Measurements from ENCODE around the gene FGF14. TPM values are rescaled to one million over a fixed set of nuclear protein-coding genes. Genes with fewer than 3 reads are reported as not detected.

FGF14 gene
- total RNA-seq, 1 donor from 2014 or later: not detected

- CTCF ChIA-PET: no interaction called here
- POLR2A ChIA-PET: no interaction called here
- no peak for TF ChIP-seq CTCF (IDR thresholded peaks at IDR 0.05)
- H3K27ac Mint-ChIP-seq: no peak overlapping the region
- H3K27me3 Mint-ChIP-seq: no peaks in the 10 kb centered on the region
- no peaks in the 10 kb centered on the region for H3K4me1 Mint-ChIP-seq
- no peak for ATAC-seq (ENCODE audit: low read depth)
- intact Hi-C loops (cut with micrococcal nuclease): no loop called here
- H3K9me3 Mint-ChIP-seq: no peaks in the 10 kb centered on the region
- no peak overlapping the region for H3K4me3 Mint-ChIP-seq
- no peaks in the 10 kb centered on the region for H3K36me3 Mint-ChIP-seq (ENCODE audit: low read depth)
- DNase-seq: no peak
Observed at GRCh38 chr13:101714195-101714594, 687.7 kb downstream of the FGF14 start.

GRCh38 chr13:101712026-101712348 lies 689.9 kb downstream of the FGF14 start:
- DNase-seq: no peak
- H3K36me3 Mint-ChIP-seq (ENCODE audit: low read depth): no peaks in the 10 kb centered on the region
- ChIA-PET CTCF (no interaction called here), POLR2A (no interaction called here)
- no peak for TF ChIP-seq CTCF (IDR thresholded peaks at IDR 0.05)
- H3K9me3 Mint-ChIP-seq: no peaks in the 10 kb centered on the region
- no peaks in the 10 kb centered on the region for H3K27me3 Mint-ChIP-seq
- H3K27ac Mint-ChIP-seq: no peak overlapping the region
- no peak for ATAC-seq (ENCODE audit: low read depth)
- intact Hi-C loops (cut with micrococcal nuclease): no loop called here
- no peak overlapping the region for H3K4me3 Mint-ChIP-seq
- no peaks in the 10 kb centered on the region for H3K4me1 Mint-ChIP-seq

- Mint-ChIP-seq H3K36me3 (ENCODE audit: low read depth) (no peaks in the 10 kb centered on the region), H3K27ac (no peak overlapping the region), H3K4me1 (no peaks in the 10 kb centered on the region), H3K9me3 (no peaks in the 10 kb centered on the region), H3K4me3 (no peak overlapping the region), H3K27me3 (no peaks in the 10 kb centered on the region)
- DNase-seq (no peak), ATAC-seq (ENCODE audit: low read depth) (no peak)
- intact Hi-C loops (cut with micrococcal nuclease): no loop called here
- no peak for TF ChIP-seq CTCF (IDR thresholded peaks at IDR 0.05)
- ChIA-PET POLR2A (no interaction called here), CTCF (no interaction called here)
Observed at GRCh38 chr13:101711307-101712025, 690.4 kb downstream of the FGF14 start.

- CTCF ChIA-PET: no interaction called here
- no peaks in the 10 kb centered on the region for H3K36me3 Mint-ChIP-seq (ENCODE audit: low read depth)
- no peak for TF ChIP-seq CTCF (IDR thresholded peaks at IDR 0.05)
- H3K27me3 Mint-ChIP-seq: no peaks in the 10 kb centered on the region
- ATAC-seq (ENCODE audit: low read depth) (no peak), DNase-seq (no peak)
- H3K9me3 Mint-ChIP-seq: no peaks in the 10 kb centered on the region
- intact Hi-C loops (cut with micrococcal nuclease): no loop called here
- no peaks in the 10 kb centered on the region for H3K4me1 Mint-ChIP-seq
- no peak overlapping the region for H3K27ac Mint-ChIP-seq
- H3K4me3 Mint-ChIP-seq: no peak overlapping the region
- POLR2A ChIA-PET: no interaction called here
Observed at GRCh38 chr13:101709952-101710351, 691.9 kb downstream of the FGF14 start.

- DNase-seq (no peak), ATAC-seq (ENCODE audit: low read depth) (no peak)
- H3K4me1 Mint-ChIP-seq: no peaks in the 10 kb centered on the region
- no peaks in the 10 kb centered on the region for H3K36me3 Mint-ChIP-seq (ENCODE audit: low read depth)
- intact Hi-C loops (cut with micrococcal nuclease): no loop called here
- H3K27ac Mint-ChIP-seq: no peak overlapping the region
- ChIA-PET POLR2A (no interaction called here), CTCF (no interaction called here)
- H3K4me3 Mint-ChIP-seq: no peak overlapping the region
- no peaks in the 10 kb centered on the region for H3K27me3 Mint-ChIP-seq
- TF ChIP-seq CTCF (IDR thresholded peaks at IDR 0.05): no peak
- H3K9me3 Mint-ChIP-seq: no peaks in the 10 kb centered on the region
Observed at GRCh38 chr13:101708115-101708514, 693.7 kb downstream of the FGF14 start.

All from activated B cell treated with CpG ODN at 0.5 μM for 24 hours (primary cell).